ENCODE results near the gene DCXR. TPM values are rescaled to one million over a fixed set of nuclear protein-coding genes. Genes with fewer than 3 reads are reported as not detected.

Gene DCXR
- total and polyA plus RNA-seq, 2 of the 13 experiments (the other 11 are each of a cell fraction or from before 2014, with no cell fraction given): 287 to 311 TPM

DNA sequence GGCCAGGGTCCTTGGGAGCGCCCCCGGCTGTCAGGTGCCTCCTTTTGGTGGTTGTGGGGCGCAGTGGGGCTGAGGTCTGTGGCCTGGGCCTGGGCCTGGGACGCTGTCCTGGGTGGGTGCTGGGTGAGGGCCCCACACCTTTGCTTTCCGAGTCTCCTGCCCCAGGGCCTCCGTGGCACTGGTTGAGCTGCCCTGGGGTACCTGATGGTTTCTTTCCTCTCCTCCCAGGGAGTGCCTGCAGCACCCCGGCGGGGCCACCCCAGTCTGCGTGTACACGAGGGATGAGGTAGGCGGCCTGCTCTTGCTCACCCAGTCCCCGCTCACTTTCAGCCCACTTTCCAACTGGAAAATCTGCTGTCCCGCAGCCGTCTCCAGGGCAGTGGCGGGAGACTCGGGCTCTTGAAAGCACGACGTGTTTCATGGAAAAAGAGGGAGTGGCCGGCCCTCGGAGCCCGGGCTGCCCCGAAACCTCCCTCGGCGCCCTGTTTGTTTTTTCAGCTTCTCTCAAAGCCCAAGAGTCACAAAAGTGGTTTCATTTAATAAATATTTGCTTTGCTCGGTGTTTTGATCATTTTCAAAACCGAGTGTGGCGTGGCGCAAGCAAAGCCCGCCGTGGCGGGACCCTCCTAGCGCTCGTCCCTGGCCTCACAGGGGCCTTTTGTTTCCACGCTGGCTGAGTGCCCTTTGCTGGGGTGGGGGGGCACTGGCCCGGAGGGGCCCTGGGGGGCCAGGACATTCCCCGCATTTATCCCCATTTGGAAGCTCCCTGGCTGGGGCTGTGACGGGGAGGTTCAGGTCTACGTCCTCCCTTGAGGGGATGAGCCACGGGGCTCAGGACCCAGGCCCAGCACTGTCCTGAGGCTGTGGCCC is 42.7 kb downstream of the DCXR start (continued):
- TF ChIP-seq SYNCRIP (IDR thresholded peaks at IDR 0.05; ENCODE audit: insufficient read depth, low read depth, low read length) (no peak), ZNF3 (CRISPR knock-in tag; IDR thresholded peaks at IDR 0.05) (no peak), RFX3 (CRISPR knock-in tag; IDR thresholded peaks at IDR 0.05) (no peak), ZFP90 (CRISPR knock-in tag; IDR thresholded peaks at IDR 0.05; ENCODE audit: borderline replicate concordance) (peak; percentile 61), ZNF572 (CRISPR knock-in tag; IDR thresholded peaks at IDR 0.05) (0 out of 2 replicates have a peak, but pooled peaks have one; percentile 12), ZKSCAN8 (CRISPR knock-in tag; IDR thresholded peaks at IDR 0.05; ENCODE audit: borderline replicate concordance) (peak; percentile 16; the same call in 1 of the 2 replicates), HOXA5 (CRISPR knock-in tag; IDR thresholded peaks at IDR 0.05) (no peak; the same call in 1 of the 2 replicates), ZNF414 (CRISPR knock-in tag; IDR thresholded peaks at IDR 0.05) (peak; percentile 76), BORCS8-MEF2B (CRISPR knock-in tag; IDR thresholded peaks at IDR 0.05) (0 out of 2 replicates have a peak, but pooled peaks have one; percentile 40), TBX3 (IDR thresholded peaks at IDR 0.05; ENCODE audit: borderline replicate concordance) (peak; percentile 34; the same call in 1 of the 2 replicates), ZNF775 (CRISPR knock-in tag; IDR thresholded peaks at IDR 0.05; ENCODE audit: borderline replicate concordance) (no peak; the same call in 1 of the 2 replicates), REPIN1 (CRISPR knock-in tag; IDR thresholded peaks at IDR 0.05; ENCODE audit: borderline replicate concordance, low read depth) (no peak; the same call in none of the 2 replicates), NFE2L2 (IDR thresholded peaks at IDR 0.05; ENCODE audit: low read length) (no peak), FOXM1 (CRISPR knock-in tag; IDR thresholded peaks at IDR 0.05) (no peak), SMARCC2 (IDR thresholded peaks at IDR 0.05) (no peak), HINFP (CRISPR knock-in tag; IDR thresholded peaks at IDR 0.05; ENCODE audit: low read depth) (peak; percentile 25; the same call in 1 of the 2 replicates), ZNF496 (CRISPR knock-in tag; IDR thresholded peaks at IDR 0.05; ENCODE audit: insufficient replicate concordance) (no peak), MBNL3 (CRISPR knock-in tag; conservative IDR thresholded peaks at IDR 0.05) (no peak)
- TF ChIP-seq, protein P1, sequence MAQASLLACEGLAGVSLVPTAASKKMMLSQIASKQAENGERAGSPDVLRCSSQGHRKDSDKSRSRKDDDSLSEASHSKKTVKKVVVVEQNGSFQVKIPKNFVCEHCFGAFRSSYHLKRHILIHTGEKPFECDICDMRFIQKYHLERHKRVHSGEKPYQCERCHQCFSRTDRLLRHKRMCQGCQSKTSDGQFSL (CRISPR knock-in tag; IDR thresholded peaks at IDR 0.05): peak; percentile 99
- TF ChIP-seq, protein P2, sequence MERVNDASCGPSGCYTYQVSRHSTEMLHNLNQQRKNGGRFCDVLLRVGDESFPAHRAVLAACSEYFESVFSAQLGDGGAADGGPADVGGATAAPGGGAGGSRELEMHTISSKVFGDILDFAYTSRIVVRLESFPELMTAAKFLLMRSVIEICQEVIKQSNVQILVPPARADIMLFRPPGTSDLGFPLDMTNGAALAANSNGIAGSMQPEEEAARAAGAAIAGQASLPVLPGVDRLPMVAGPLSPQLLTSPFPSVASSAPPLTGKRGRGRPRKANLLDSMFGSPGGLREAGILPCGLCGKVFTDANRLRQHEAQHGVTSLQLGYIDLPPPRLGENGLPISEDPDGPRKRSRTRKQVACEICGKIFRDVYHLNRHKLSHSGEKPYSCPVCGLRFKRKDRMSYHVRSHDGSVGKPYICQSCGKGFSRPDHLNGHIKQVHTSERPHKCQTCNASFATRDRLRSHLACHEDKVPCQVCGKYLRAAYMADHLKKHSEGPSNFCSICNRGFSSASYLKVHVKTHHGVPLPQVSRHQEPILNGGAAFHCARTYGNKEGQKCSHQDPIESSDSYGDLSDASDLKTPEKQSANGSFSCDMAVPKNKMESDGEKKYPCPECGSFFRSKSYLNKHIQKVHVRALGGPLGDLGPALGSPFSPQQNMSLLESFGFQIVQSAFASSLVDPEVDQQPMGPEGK (CRISPR knock-in tag; IDR thresholded peaks at IDR 0.05): peak; percentile 100
- TF ChIP-seq, protein P3, sequence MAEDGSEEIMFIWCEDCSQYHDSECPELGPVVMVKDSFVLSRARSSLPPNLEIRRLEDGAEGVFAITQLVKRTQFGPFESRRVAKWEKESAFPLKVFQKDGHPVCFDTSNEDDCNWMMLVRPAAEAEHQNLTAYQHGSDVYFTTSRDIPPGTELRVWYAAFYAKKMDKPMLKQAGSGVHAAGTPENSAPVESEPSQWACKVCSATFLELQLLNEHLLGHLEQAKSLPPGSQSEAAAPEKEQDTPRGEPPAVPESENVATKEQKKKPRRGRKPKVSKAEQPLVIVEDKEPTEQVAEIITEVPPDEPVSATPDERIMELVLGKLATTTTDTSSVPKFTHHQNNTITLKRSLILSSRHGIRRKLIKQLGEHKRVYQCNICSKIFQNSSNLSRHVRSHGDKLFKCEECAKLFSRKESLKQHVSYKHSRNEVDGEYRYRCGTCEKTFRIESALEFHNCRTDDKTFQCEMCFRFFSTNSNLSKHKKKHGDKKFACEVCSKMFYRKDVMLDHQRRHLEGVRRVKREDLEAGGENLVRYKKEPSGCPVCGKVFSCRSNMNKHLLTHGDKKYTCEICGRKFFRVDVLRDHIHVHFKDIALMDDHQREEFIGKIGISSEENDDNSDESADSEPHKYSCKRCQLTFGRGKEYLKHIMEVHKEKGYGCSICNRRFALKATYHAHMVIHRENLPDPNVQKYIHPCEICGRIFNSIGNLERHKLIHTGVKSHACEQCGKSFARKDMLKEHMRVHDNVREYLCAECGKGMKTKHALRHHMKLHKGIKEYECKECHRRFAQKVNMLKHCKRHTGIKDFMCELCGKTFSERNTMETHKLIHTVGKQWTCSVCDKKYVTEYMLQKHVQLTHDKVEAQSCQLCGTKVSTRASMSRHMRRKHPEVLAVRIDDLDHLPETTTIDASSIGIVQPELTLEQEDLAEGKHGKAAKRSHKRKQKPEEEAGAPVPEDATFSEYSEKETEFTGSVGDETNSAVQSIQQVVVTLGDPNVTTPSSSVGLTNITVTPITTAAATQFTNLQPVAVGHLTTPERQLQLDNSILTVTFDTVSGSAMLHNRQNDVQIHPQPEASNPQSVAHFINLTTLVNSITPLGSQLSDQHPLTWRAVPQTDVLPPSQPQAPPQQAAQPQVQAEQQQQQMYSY (CRISPR knock-in tag; IDR thresholded peaks at IDR 0.05): peak; percentile 76; the same call in 1 of the 2 replicates
